HEK293 (cell line): ENCODE measurements around the gene ZC3H7B.
A peak's percentile ranks its signal among the peaks of the same experiment; 100 is the strongest.

Source experiments
- CTCF ChIP-seq: fragments of 450-650 bp; formaldehyde crosslinking; IDR thresholded peaks from 2 replicates; pipeline ENCODE4 v1.5.1; 2016; ENCODE audit warnings: missing biosample characterization, missing genetic modification characterization
- ELK4 ChIP-seq: IDR thresholded peaks from 2 replicates; pipeline ENCODE4 v1.6.1; 2011; ENCODE audit warnings: mild to moderate bottlenecking, low read depth, low read length, borderline replicate concordance
- GLI2 ChIP-seq: fragments of 450-650 bp; formaldehyde crosslinking; IDR thresholded peaks from 2 replicates; pipeline ENCODE4; 2017; ENCODE audit warnings: missing biosample characterization, missing genetic modification characterization, low read depth, borderline replicate concordance
- HOXA7 ChIP-seq: sonication (generic); formaldehyde crosslinking; IDR thresholded peaks from 2 replicates; pipeline ENCODE4 v1.8.1; 2022; ENCODE audit warnings: missing genetic modification reagents, borderline replicate concordance
- KLF9 ChIP-seq: fragments of 450-650 bp; formaldehyde crosslinking; IDR thresholded peaks from 2 replicates; pipeline ENCODE4 v1.5.1; 2016; ENCODE audit warnings: missing biosample characterization, missing genetic modification characterization, low read depth
- OSR2 ChIP-seq: fragments of 450-650 bp; formaldehyde crosslinking; IDR thresholded peaks from 2 replicates; pipeline ENCODE4 v1.5.1; 2016; ENCODE audit warnings: missing biosample characterization, missing genetic modification characterization
- OVOL3 ChIP-seq: fragments of 450-650 bp; formaldehyde crosslinking; IDR thresholded peaks from 2 replicates; pipeline ENCODE4 v1.5.1; 2016; ENCODE audit warnings: missing biosample characterization, missing genetic modification characterization
- SCRT2 ChIP-seq: fragments of 450-650 bp; formaldehyde crosslinking; IDR thresholded peaks from 2 replicates; pipeline ENCODE4 v1.5.1; 2016; ENCODE audit warnings: missing biosample characterization, missing genetic modification characterization
- YY2 ChIP-seq: fragments of 450-650 bp; formaldehyde crosslinking; IDR thresholded peaks from 2 replicates; pipeline ENCODE4 v1.5.1; 2016; ENCODE audit warnings: missing biosample characterization, missing genetic modification characterization
- ZBTB26 ChIP-seq: fragments of 450-650 bp; formaldehyde crosslinking; optimal IDR thresholded peaks from 2 replicates; pipeline ENCODE3; 2016; ENCODE audit warnings: missing biosample characterization, mild to moderate bottlenecking, missing genetic modification characterization
- ZEB2 ChIP-seq: fragments of 450-650 bp; formaldehyde crosslinking; IDR thresholded peaks from 2 replicates; pipeline ENCODE4 v1.5.1; 2016; ENCODE audit warnings: missing biosample characterization, missing genetic modification characterization
- ZFP69B ChIP-seq: fragments of 450-650 bp; formaldehyde crosslinking; IDR thresholded peaks from 2 replicates; pipeline ENCODE4 v1.5.1; 2016; ENCODE audit warnings: missing biosample characterization, missing genetic modification characterization
- ZNF169 ChIP-seq: fragments of 450-650 bp; formaldehyde crosslinking; IDR thresholded peaks from 2 replicates; pipeline ENCODE4 v1.5.1; 2016; ENCODE audit warnings: missing biosample characterization, missing genetic modification characterization
- ZNF2 ChIP-seq: fragments of 450-650 bp; formaldehyde crosslinking; IDR thresholded peaks from 2 replicates; pipeline ENCODE4 v1.5.1; 2016; ENCODE audit warnings: missing biosample characterization, missing genetic modification characterization
- ZNF214 ChIP-seq: fragments of 450-650 bp; formaldehyde crosslinking; IDR thresholded peaks from 2 replicates; pipeline ENCODE4 v1.5.1; 2017; ENCODE audit warnings: missing biosample characterization, mild to moderate bottlenecking, missing genetic modification characterization, borderline replicate concordance
- ZNF23 ChIP-seq: fragments of 450-650 bp; formaldehyde crosslinking; IDR thresholded peaks from 2 replicates; pipeline ENCODE4 v1.5.1; 2016; ENCODE audit warnings: missing biosample characterization, missing genetic modification characterization, borderline replicate concordance
- ZNF248 ChIP-seq: fragments of 450-650 bp; formaldehyde crosslinking; IDR thresholded peaks from 2 replicates; pipeline ENCODE4 v1.5.1; 2017; ENCODE audit warnings: missing biosample characterization, missing genetic modification characterization
- ZNF26 ChIP-seq: fragments of 450-650 bp; formaldehyde crosslinking; IDR thresholded peaks from 2 replicates; pipeline ENCODE4 v1.5.1; 2016; ENCODE audit warnings: missing biosample characterization, missing genetic modification characterization
- ZNF335 ChIP-seq: fragments of 450-650 bp; formaldehyde crosslinking; conservative IDR thresholded peaks from 2 replicates; pipeline ENCODE4 v1.5.1; 2016; ENCODE audit warnings: missing biosample characterization, missing genetic modification characterization
- ZNF600 ChIP-seq: fragments of 450-650 bp; formaldehyde crosslinking; IDR thresholded peaks from 2 replicates; pipeline ENCODE4 v1.5.1; 2016; ENCODE audit warnings: missing biosample characterization, missing genetic modification characterization
- ZNF76 ChIP-seq: fragments of 450-650 bp; formaldehyde crosslinking; IDR thresholded peaks from 2 replicates; pipeline ENCODE4; 2016; ENCODE audit warnings: low read depth, missing biosample characterization, missing genetic modification characterization, borderline replicate concordance
- ZNF776 ChIP-seq: fragments of 450-650 bp; formaldehyde crosslinking; IDR thresholded peaks from 2 replicates; pipeline ENCODE4 v1.5.0; 2017; ENCODE audit warnings: missing biosample characterization, missing genetic modification characterization, borderline replicate concordance
- ZNF777 ChIP-seq: fragments of 450-650 bp; formaldehyde crosslinking; IDR thresholded peaks from 2 replicates; pipeline ENCODE4 v1.5.1; 2017; ENCODE audit warnings: missing biosample characterization, missing genetic modification characterization, borderline replicate concordance
- ZNF843 ChIP-seq: fragments of 450-650 bp; formaldehyde crosslinking; IDR thresholded peaks from 2 replicates; pipeline ENCODE4 v1.5.1; 2016; ENCODE audit warnings: missing biosample characterization, missing genetic modification characterization
- ZSCAN23 ChIP-seq: fragments of 450-650 bp; formaldehyde crosslinking; IDR thresholded peaks from 2 replicates; pipeline ENCODE4 v1.5.1; 2016; ENCODE audit warnings: missing biosample characterization, missing genetic modification characterization
- TF ChIP-seq, protein P1 (sequence below): fragments of 450-650 bp; formaldehyde crosslinking; IDR thresholded peaks from 2 replicates; pipeline ENCODE4 v1.5.1; 2017; ENCODE audit warnings: missing biosample characterization, missing genetic modification characterization
- TF ChIP-seq, protein P2 (sequence below): fragments of 450-650 bp; formaldehyde crosslinking; IDR thresholded peaks from 2 replicates; pipeline ENCODE4 v1.5.1; 2016; ENCODE audit warnings: missing biosample characterization, missing genetic modification characterization
- TF ChIP-seq, protein P3 (sequence below): fragments of 450-650 bp; formaldehyde crosslinking; IDR thresholded peaks from 2 replicates; pipeline ENCODE4 v1.5.1; 2016; ENCODE audit warnings: missing biosample characterization, missing genetic modification characterization, borderline replicate concordance

The ZC3H7B gene

GRCh38 chr22:41286639-41287091 is 14.7 kb upstream of the ZC3H7B start (continued):
- TF ChIP-seq ZNF600 (tag by site-specific recombination) (peak; percentile 67), ZNF777 (tag by site-specific recombination) (no peak), ZNF248 (tag by site-specific recombination) (no peak), ZNF2 (peak; percentile 34; the same call in 1 of the 2 replicates), KLF9 (tag by site-specific recombination) (no peak), ZNF23 (no peak), ZNF335 (tag by site-specific recombination) (peak; percentile 0; the same call in 1 of the 2 replicates), SCRT2 (tag by site-specific recombination) (peak; percentile 86), YY2 (tag by site-specific recombination) (no peak), ZSCAN23 (tag by site-specific recombination) (no peak), OSR2 (tag by site-specific recombination) (no peak), GLI2 (no peak), ZFP69B (0 out of 2 replicates have a peak, but pooled peaks have one; percentile 26), HOXA7 (CRISPR knock-in tag) (no peak), ZNF214 (no peak), CTCF (tag by site-specific recombination) (no peak), ZBTB26 (tag by site-specific recombination) (no peak), ZEB2 (no peak), ZNF776 (tag by site-specific recombination) (no peak), ZNF843 (tag by site-specific recombination) (no peak), ELK4 (no peak), ZNF26 (no peak), ZNF169 (tag by site-specific recombination) (no peak), OVOL3 (tag by site-specific recombination) (no peak), ZNF76 (tag by site-specific recombination) (no peak)
- TF ChIP-seq, protein P1, sequence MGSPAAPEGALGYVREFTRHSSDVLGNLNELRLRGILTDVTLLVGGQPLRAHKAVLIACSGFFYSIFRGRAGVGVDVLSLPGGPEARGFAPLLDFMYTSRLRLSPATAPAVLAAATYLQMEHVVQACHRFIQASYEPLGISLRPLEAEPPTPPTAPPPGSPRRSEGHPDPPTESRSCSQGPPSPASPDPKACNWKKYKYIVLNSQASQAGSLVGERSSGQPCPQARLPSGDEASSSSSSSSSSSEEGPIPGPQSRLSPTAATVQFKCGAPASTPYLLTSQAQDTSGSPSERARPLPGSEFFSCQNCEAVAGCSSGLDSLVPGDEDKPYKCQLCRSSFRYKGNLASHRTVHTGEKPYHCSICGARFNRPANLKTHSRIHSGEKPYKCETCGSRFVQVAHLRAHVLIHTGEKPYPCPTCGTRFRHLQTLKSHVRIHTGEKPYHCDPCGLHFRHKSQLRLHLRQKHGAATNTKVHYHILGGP (tag by site-specific recombination) = no peak
- TF ChIP-seq, protein P2, sequence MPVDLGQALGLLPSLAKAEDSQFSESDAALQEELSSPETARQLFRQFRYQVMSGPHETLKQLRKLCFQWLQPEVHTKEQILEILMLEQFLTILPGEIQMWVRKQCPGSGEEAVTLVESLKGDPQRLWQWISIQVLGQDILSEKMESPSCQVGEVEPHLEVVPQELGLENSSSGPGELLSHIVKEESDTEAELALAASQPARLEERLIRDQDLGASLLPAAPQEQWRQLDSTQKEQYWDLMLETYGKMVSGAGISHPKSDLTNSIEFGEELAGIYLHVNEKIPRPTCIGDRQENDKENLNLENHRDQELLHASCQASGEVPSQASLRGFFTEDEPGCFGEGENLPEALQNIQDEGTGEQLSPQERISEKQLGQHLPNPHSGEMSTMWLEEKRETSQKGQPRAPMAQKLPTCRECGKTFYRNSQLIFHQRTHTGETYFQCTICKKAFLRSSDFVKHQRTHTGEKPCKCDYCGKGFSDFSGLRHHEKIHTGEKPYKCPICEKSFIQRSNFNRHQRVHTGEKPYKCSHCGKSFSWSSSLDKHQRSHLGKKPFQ (tag by site-specific recombination) = no peak
- TF ChIP-seq, protein P3, sequence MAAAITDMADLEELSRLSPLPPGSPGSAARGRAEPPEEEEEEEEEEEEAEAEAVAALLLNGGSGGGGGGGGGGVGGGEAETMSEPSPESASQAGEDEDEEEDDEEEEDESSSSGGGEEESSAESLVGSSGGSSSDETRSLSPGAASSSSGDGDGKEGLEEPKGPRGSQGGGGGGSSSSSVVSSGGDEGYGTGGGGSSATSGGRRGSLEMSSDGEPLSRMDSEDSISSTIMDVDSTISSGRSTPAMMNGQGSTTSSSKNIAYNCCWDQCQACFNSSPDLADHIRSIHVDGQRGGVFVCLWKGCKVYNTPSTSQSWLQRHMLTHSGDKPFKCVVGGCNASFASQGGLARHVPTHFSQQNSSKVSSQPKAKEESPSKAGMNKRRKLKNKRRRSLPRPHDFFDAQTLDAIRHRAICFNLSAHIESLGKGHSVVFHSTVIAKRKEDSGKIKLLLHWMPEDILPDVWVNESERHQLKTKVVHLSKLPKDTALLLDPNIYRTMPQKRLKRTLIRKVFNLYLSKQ (tag by site-specific recombination) = no peak
